PC-3 (cell line): Measurements from ENCODE around the gene HOXD10. TPM values are rescaled to one million over a fixed set of nuclear protein-coding genes. Genes with fewer than 3 reads are reported as not detected.

Experiments
- ATAC-seq: fragments of 200-7000 bp; cut with Tn5 transposase; 2 replicates; pipeline ENCODE4 v1.9.1; 2020; ENCODE audit warnings: mild to moderate bottlenecking, moderate library complexity
- BruUV-seq: library from RNA; stranded (reverse); fragments of 400-500 nt; replicated peaks from 2 replicates; lab custom pipeline; 2021; lab: Mats Ljungman, UMichigan
- CTCF ChIA-PET: fragments of 300-600 bp; sonication (Branson Sonifier 250); formaldehyde crosslinking; loops from one replicate; lab custom pipeline; 2022; ENCODE audit warnings: antibody characterized with exemption; lab: Charles Lee
- POLR2A ChIA-PET: fragments of 300-600 bp; sonication (Branson Sonifier 250); formaldehyde crosslinking; loops from one replicate; lab custom pipeline; 2022; ENCODE audit warnings: antibody characterized with exemption; ENCODE audit not compliant: unreplicated experiment; lab: Charles Lee
- DNase-seq: peaks from one replicate; pipeline ENCODE4 v3.0.0-alpha.2; 2015
- H2AFZ ChIP-seq: fragments of 300-600 bp; sonication (generic); 2 replicates; pipeline ENCODE4 v1.6.0; 2016; ENCODE audit warnings: antibody characterized with exemption, low read length
- H3F3A ChIP-seq: fragments of 300-600 bp; sonication (generic); one replicate; pipeline ENCODE4 v1.6.0; 2017; ENCODE audit warnings: antibody characterized with exemption, low read length, control low read depth, mild to moderate bottlenecking; ENCODE audit not compliant: unreplicated experiment
- H3K27ac ChIP-seq: fragments of 300-600 bp; sonication (generic); 2 replicates; pipeline ENCODE4 v1.5.1; 2016; ENCODE audit warnings: mild to moderate bottlenecking, low read length
- H3K27me3 ChIP-seq: fragments of 300-600 bp; sonication (generic); 2 replicates; pipeline ENCODE4 v1.6.1; 2016; ENCODE audit warnings: low read length, mixed read lengths
- H3K36me3 ChIP-seq: fragments of 300-600 bp; sonication (generic); 2 replicates; pipeline ENCODE4 v1.6.1; 2016; ENCODE audit warnings: low read depth, mixed run types, low read length, mixed read lengths
- H3K4me1 ChIP-seq: fragments of 300-600 bp; sonication (generic); 2 replicates; pipeline ENCODE4 v1.5.1; 2016; ENCODE audit warnings: low read length; ENCODE audit not compliant: insufficient read depth
- H3K4me2 ChIP-seq: fragments of 300-600 bp; sonication (generic); 2 replicates; pipeline ENCODE4 v1.6.0; 2016; ENCODE audit warnings: low read length
- H3K4me3 ChIP-seq: fragments of 300-600 bp; sonication (generic); 2 replicates; pipeline ENCODE4 v1.5.1; 2016; ENCODE audit warnings: mild to moderate bottlenecking, low read length, mixed read lengths
- H3K79me2 ChIP-seq: fragments of 300-600 bp; sonication (generic); 2 replicates; pipeline ENCODE4 v1.6.1; 2017; ENCODE audit warnings: low read length, mixed read lengths
- H3K9ac ChIP-seq: fragments of 300-600 bp; sonication (generic); 2 replicates; pipeline ENCODE4 v1.6.0; 2016; ENCODE audit warnings: mild to moderate bottlenecking, low read length
- H3K9me2 ChIP-seq: fragments of 300-600 bp; sonication (generic); replicated peaks from 2 replicates; pipeline ENCODE4 v1.6.1; 2016; ENCODE audit warnings: mixed run types, low read length, mixed read lengths
- H3K9me3 ChIP-seq: fragments of 300-600 bp; sonication (generic); 2 replicates; pipeline ENCODE4 v1.6.1; 2016; ENCODE audit warnings: low read length, mixed read lengths
- H4K20me1 ChIP-seq: fragments of 300-600 bp; sonication (generic); 2 replicates; pipeline ENCODE4 v1.6.1; 2016; ENCODE audit warnings: low read length, mixed read lengths
- CTCF ChIP-seq: fragments of 300-600 bp; sonication (generic); conservative IDR thresholded peaks from 2 replicates; pipeline ENCODE4 v1.5.1; 2017; ENCODE audit warnings: antibody characterized with exemption, low read depth, mild to moderate bottlenecking, low read length
- EZH2 ChIP-seq: fragments of 300-600 bp; sonication (generic); IDR thresholded peaks from one replicate; pipeline ENCODE4 v1.6.1; 2017; ENCODE audit warnings: antibody characterized with exemption, mild to moderate bottlenecking, low read length; ENCODE audit not compliant: unreplicated experiment
- EZH2phosphoT487 ChIP-seq: fragments of 300-600 bp; sonication (generic); IDR thresholded peaks from 2 replicates; pipeline ENCODE4 v1.6.1; 2018; ENCODE audit warnings: mild to moderate bottlenecking, antibody characterized with exemption, low read length, borderline replicate concordance
- intact Hi-C: fragments of 100-400 bp; cut with micrococcal nuclease; formaldehyde crosslinking; loops from 2 replicates; pipeline ENCODE4 v1.9.0; 2023
- total RNA-seq: library from RNA; depleted of rRNA; stranded (reverse); fragments of >200 nt; gene quantifications from 2 replicates; pipeline ENCODE4 v1.2.3, GENCODE V29; 2014

HOXD10 gene
- total RNA-seq, 1 experiment from 2014 or later, result not detected

GRCh38 chr2:176088048-176088936, 28.3 kb upstream of the HOXD10 start:
- Histone ChIP-seq H3K79me2 (no peaks in the 10 kb centered on the region), H3K36me3 (no peaks in the 10 kb centered on the region), H2AFZ (peak overlapping the region; percentile 95), H3K27ac (no peak overlapping the region), H3K9me3 (no peaks in the 10 kb centered on the region), H3K27me3 (peaks cover 60% of the 10 kb centered on the region), H3F3A (no peaks in the 10 kb centered on the region), H3K4me2 (peak overlapping the region; percentile 98), H3K4me3 (peak overlapping the region; percentile 72), H3K4me1 (peaks cover 12% of the 10 kb centered on the region), H3K9me2 (no peaks in the 10 kb centered on the region), H3K9ac (0 out of 2 replicates have a peak overlapping the region, but pooled peaks have one; percentile 16), H4K20me1 (no peaks in the 10 kb centered on the region)
- no TSS peak for BruUV-seq
- TF ChIP-seq EZH2, result no peak
- peak; percentile 36; the same call in 1 of the 2 replicates for TF ChIP-seq EZH2phosphoT487
- TF ChIP-seq CTCF, result peak; percentile 81
- intact Hi-C loops, result loop anchor here (5.0 kb wide), 2 partner anchors 86 to 246 kb away; partner anchors contain the start of gene LNPK
- CTCF ChIA-PET, result interaction anchor here (0.6 to 1.4 kb wide), 6 partner anchors 8 to 501 kb away, joined by 3 to 7 read pairs (median 4); no protein-coding TSS in a partner anchor
- POLR2A ChIA-PET, result no interaction called here
- DNase-seq, result peak; percentile 61
- peak; percentile 82 for ATAC-seq

DNA sequence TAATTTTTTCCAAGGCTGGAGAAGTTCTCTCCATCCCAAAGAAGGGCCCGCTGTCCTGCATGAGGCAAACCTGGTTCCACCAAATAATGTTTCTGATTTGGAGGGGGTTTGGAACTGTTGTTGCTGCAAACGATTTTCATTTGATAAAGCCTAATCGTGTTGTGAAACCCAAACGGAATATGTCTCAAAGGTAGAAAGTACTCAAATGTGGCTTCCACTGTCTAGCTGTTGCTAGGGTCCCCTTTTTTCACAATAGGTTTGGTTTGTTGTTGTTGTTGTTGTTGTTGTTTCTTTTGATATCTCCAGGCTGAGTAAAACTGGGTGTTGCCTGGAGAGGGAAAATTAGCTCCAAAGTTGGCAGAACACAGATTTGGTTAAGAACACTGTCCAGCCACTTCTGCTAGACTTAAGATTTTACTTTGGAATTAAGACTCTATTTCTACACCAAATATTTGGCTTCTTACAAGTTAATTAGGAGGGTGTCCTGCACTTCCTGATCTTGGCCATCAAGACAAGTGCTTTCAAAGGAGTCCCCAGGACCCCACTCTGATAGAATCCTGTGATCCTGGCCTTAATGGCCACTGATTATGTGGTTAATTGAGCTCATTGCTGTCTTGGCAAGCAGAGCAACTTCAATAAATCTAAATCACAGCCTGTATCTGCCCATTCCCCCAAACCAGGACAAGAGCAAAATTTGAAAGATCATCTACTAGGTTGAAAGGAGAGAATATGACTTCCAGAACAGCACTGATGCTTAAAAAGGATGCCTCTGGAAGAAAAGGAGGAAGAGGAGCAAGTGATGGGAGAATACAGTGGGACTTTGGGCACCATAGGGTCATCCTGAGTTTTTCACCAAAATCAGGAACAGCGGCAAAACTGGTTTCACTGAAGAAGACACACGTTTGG, 27.4 kb upstream of the HOXD10 start:
- peaks cover 12% of the 10 kb centered on the region for H3K4me1 ChIP-seq
- no peak overlapping the region for H2AFZ ChIP-seq
- no peaks in the 10 kb centered on the region for H3K9me2 ChIP-seq
- DNase-seq (no peak), ATAC-seq (no peak)
- ChIA-PET CTCF (interaction anchor here (0.6 to 1.4 kb wide), 3 partner anchors 88 to 399 kb away, joined by 3 to 7 read pairs (median 3); no protein-coding TSS in a partner anchor), POLR2A (no interaction called here)
- H3K9me3 ChIP-seq, result no peaks in the 10 kb centered on the region
- no peak for TF ChIP-seq EZH2
- TF ChIP-seq CTCF, result no peak
- TF ChIP-seq EZH2phosphoT487, result no peak
- no peaks in the 10 kb centered on the region for H3K79me2 ChIP-seq
- H4K20me1 ChIP-seq, result no peaks in the 10 kb centered on the region
- H3K36me3 ChIP-seq, result no peaks in the 10 kb centered on the region
- no peak overlapping the region for H3K4me3 ChIP-seq
- peaks cover 59% of the 10 kb centered on the region for H3K27me3 ChIP-seq
- H3F3A ChIP-seq, result no peaks in the 10 kb centered on the region
- intact Hi-C loops, result loop anchor here (5.0 kb wide), 2 partner anchors 87 to 247 kb away; partner anchors contain the start of gene LNPK
- H3K27ac ChIP-seq, result no peak overlapping the region
- peak overlapping the region; percentile 98; the same call in 1 of the 2 replicates for H3K4me2 ChIP-seq
- no TSS peak for BruUV-seq
- H3K9ac ChIP-seq, result no peak overlapping the region
